SK-N-MC (cell line): ENCODE data around the gene SBNO2.

Source experiments
- DNase-seq: peaks from one replicate; pipeline ENCODE4 v3.0.0-alpha.2; 2011; ENCODE audit warnings: low read depth, low spot score
- H3K27ac ChIP-seq: fragments of 200-600 bp; sonication (generic); 2 replicates; pipeline ENCODE4 v1.5.1; 2016; ENCODE audit warnings: mixed run types
- H3K36me3 ChIP-seq: fragments of 200-600 bp; sonication (generic); 2 replicates; pipeline ENCODE4 v1.6.1; 2017; ENCODE audit warnings: antibody characterized with exemption, low read length, mixed read lengths; ENCODE audit not compliant: insufficient read depth
- H3K4me3 ChIP-seq: fragments of 200-600 bp; sonication (generic); 2 replicates; pipeline ENCODE4 v1.5.1; 2016
- H3K9ac ChIP-seq: fragments of 200-600 bp; sonication (generic); 2 replicates; pipeline ENCODE4 v1.8.0; 2017; ENCODE audit warnings: mixed run types, mixed read lengths; ENCODE audit not compliant: insufficient read length
- H3K9me3 ChIP-seq: fragments of 200-600 bp; sonication (generic); 2 replicates; pipeline ENCODE4 v1.6.1; 2017; ENCODE audit warnings: low read depth, mild to moderate bottlenecking, antibody characterized with exemption, low read length, moderate library complexity, mixed read lengths
- EZH2 ChIP-seq: fragments of 200-600 bp; sonication (generic); IDR thresholded peaks from one replicate; pipeline ENCODE4 v1.6.1; 2017; ENCODE audit warnings: antibody characterized with exemption
- FOXP2 ChIP-seq: optimal IDR thresholded peaks from 2 replicates; pipeline ENCODE3; 2011; ENCODE audit warnings: mild to moderate bottlenecking, moderate library complexity; ENCODE audit not compliant: insufficient read depth; ENCODE audit errors: extremely low read length, control extremely low read depth
- POLR2AphosphoS5 ChIP-seq: IDR thresholded peaks from 2 replicates; pipeline ENCODE4 v1.6.1; 2012; ENCODE audit warnings: mild to moderate bottlenecking, low read depth, low read length, borderline replicate concordance

SBNO2 gene

GRCh38 chr19:1151917-1152587 is 22.0 kb downstream of the SBNO2 start:
- peak; percentile 32 for DNase-seq
- H3K27ac ChIP-seq, result peak overlapping the region; percentile 31; the same call in 1 of the 2 replicates
- no peaks in the 10 kb centered on the region for H3K9me3 ChIP-seq
- H3K4me3 ChIP-seq, result peak overlapping the region; percentile 48
- H3K9ac ChIP-seq, result no peak overlapping the region
- TF ChIP-seq FOXP2, result no peak
- TF ChIP-seq POLR2AphosphoS5, result no peak
- no peak for TF ChIP-seq EZH2
- H3K36me3 ChIP-seq, result no peaks in the 10 kb centered on the region; the same call in 1 of the 2 replicates

GRCh38 chr19:1151037-1151724 is 22.9 kb downstream of the SBNO2 start:
- TF ChIP-seq POLR2AphosphoS5 (no peak), FOXP2 (no peak), EZH2 (no peak)

GRCh38 chr19:1150333-1151036 is 23.6 kb downstream of the SBNO2 start:
- TF ChIP-seq FOXP2 (no peak), POLR2AphosphoS5 (no peak), EZH2 (no peak)
- H3K9me3 ChIP-seq, result no peaks in the 10 kb centered on the region
- no peak overlapping the region for H3K9ac ChIP-seq
- no peak overlapping the region for H3K4me3 ChIP-seq
- H3K36me3 ChIP-seq, result no peaks in the 10 kb centered on the region; the same call in 1 of the 2 replicates
- H3K27ac ChIP-seq, result no peak overlapping the region
- no peak for DNase-seq

More at GRCh38 chr19:1151037-1151724, 22.9 kb downstream of the SBNO2 start:
- no peak for DNase-seq
- H3K27ac ChIP-seq, result no peak overlapping the region
- H3K9me3 ChIP-seq, result no peaks in the 10 kb centered on the region
- H3K4me3 ChIP-seq, result no peak overlapping the region
- H3K9ac ChIP-seq, result no peak overlapping the region
- H3K36me3 ChIP-seq, result no peaks in the 10 kb centered on the region; the same call in 1 of the 2 replicates

- Histone ChIP-seq H3K27ac (no peak overlapping the region), H3K36me3 (no peaks in the 10 kb centered on the region; the same call in 1 of the 2 replicates), H3K9ac (no peak overlapping the region), H3K9me3 (no peaks in the 10 kb centered on the region), H3K4me3 (no peak overlapping the region)
- no peak for DNase-seq
- TF ChIP-seq FOXP2, result no peak
- TF ChIP-seq POLR2AphosphoS5, result no peak
- no peak for TF ChIP-seq EZH2
Measured at GRCh38 chr19:1149259-1150045, 24.6 kb downstream of the SBNO2 start.

- no peak for DNase-seq
- no peak overlapping the region for H3K9ac ChIP-seq
- H3K4me3 ChIP-seq, result no peak overlapping the region
- no peaks in the 10 kb centered on the region for H3K9me3 ChIP-seq
- no peaks in the 10 kb centered on the region; the same call in 1 of the 2 replicates for H3K36me3 ChIP-seq
- no peak overlapping the region for H3K27ac ChIP-seq
- no peak for TF ChIP-seq POLR2AphosphoS5
- no peak for TF ChIP-seq FOXP2
- no peak for TF ChIP-seq EZH2
Measured at GRCh38 chr19:1147934-1148549, 26.0 kb downstream of the SBNO2 start.

- Histone ChIP-seq H3K9me3 (no peaks in the 10 kb centered on the region), H3K4me3 (no peak overlapping the region), H3K36me3 (no peaks in the 10 kb centered on the region; the same call in 1 of the 2 replicates), H3K27ac (no peak overlapping the region), H3K9ac (no peak overlapping the region)
- no peak for DNase-seq
- no peak for TF ChIP-seq EZH2
- TF ChIP-seq POLR2AphosphoS5, result no peak
- TF ChIP-seq FOXP2, result no peak
Measured at GRCh38 chr19:1146858-1147780, 26.9 kb downstream of the SBNO2 start.

GRCh38 chr19:1146412-1146699 is 27.7 kb downstream of the SBNO2 start:
- H3K9ac ChIP-seq, result no peak overlapping the region
- no peak for DNase-seq

More at GRCh38 chr19:1146412-1146699, 27.7 kb downstream of the SBNO2 start:
- Histone ChIP-seq H3K36me3 (no peaks in the 10 kb centered on the region; the same call in 1 of the 2 replicates), H3K4me3 (no peak overlapping the region), H3K9me3 (no peaks in the 10 kb centered on the region), H3K27ac (no peak overlapping the region)
- no peak for TF ChIP-seq POLR2AphosphoS5
- no peak for TF ChIP-seq EZH2
- TF ChIP-seq FOXP2, result no peak
